ENCODE data around the gene FHIP2A.

GRCh38 chr10:114849674-114850073, 28.1 kb downstream of the FHIP2A start:
- TF ChIP-seq CTCF (conservative IDR thresholded peaks at IDR 0.05; ENCODE audit: low read depth in 2 of 2) (no peak), EZH2 (IDR thresholded peaks at IDR 0.05; ENCODE audit: low read depth, unreplicated experiment) (no peak), CREB1 (CRISPR knock-in tag; IDR thresholded peaks at IDR 0.05; ENCODE audit: low read depth) (no peak), POLR2AphosphoS5 (IDR thresholded peaks at IDR 0.05; ENCODE audit: low read depth) (no peak), JUNB (IDR thresholded peaks at IDR 0.05; ENCODE audit: unreplicated experiment) (no peak), EZH2phosphoT487 (IDR thresholded peaks at IDR 0.05; ENCODE audit: unreplicated experiment) (no peak), REST (IDR thresholded peaks at IDR 0.05; ENCODE audit: unreplicated experiment) (no peak), ETS1 (IDR thresholded peaks at IDR 0.05) (no peak), NANOG (IDR thresholded peaks at IDR 0.05; ENCODE audit: borderline replicate concordance) (no peak), ZNF331 (CRISPR knock-in tag; IDR thresholded peaks at IDR 0.05; ENCODE audit: low read depth) (no peak), STAT1 (IDR thresholded peaks at IDR 0.05; ENCODE audit: unreplicated experiment) (no peak), ZNF462 (CRISPR knock-in tag; IDR thresholded peaks at IDR 0.05) (no peak), ZNF114 (CRISPR knock-in tag; IDR thresholded peaks at IDR 0.05) (no peak)
